Measurements from ENCODE around the gene JSRP1.
A peak's percentile ranks its signal among the peaks of the same experiment; 100 is the strongest.

The JSRP1 gene

GRCh38 chr19:2277138-2277537 is 20.9 kb upstream of the JSRP1 start:
- TF ChIP-seq TEAD4 (IDR thresholded peaks at IDR 0.05), result no peak
- no peak for TF ChIP-seq USF1 (IDR thresholded peaks at IDR 0.05)
- TF ChIP-seq ZBTB7A (IDR thresholded peaks at IDR 0.05; ENCODE audit: low read depth), result no peak
- TF ChIP-seq NFIC (IDR thresholded peaks at IDR 0.05), result no peak

- TF ChIP-seq TAF1 (IDR thresholded peaks at IDR 0.05; ENCODE audit: low read depth) (no peak), YY1 (IDR thresholded peaks at IDR 0.05; ENCODE audit: low read depth) (no peak), TCF12 (IDR thresholded peaks at IDR 0.05; ENCODE audit: low read depth) (no peak), TEAD4 (IDR thresholded peaks at IDR 0.05) (no peak), MAX (IDR thresholded peaks at IDR 0.05) (no peak), EP300 (IDR thresholded peaks at IDR 0.05; ENCODE audit: borderline replicate concordance) (no peak), FOXM1 (IDR thresholded peaks at IDR 0.05; ENCODE audit: borderline replicate concordance, low read depth) (no peak), NFIC (IDR thresholded peaks at IDR 0.05) (no peak), EGR1 (IDR thresholded peaks at IDR 0.05) (no peak), USF1 (IDR thresholded peaks at IDR 0.05) (no peak), REST (IDR thresholded peaks at IDR 0.05; ENCODE audit: low read depth) (no peak), CEBPB (IDR thresholded peaks at IDR 0.05) (no peak)
Observed at GRCh38 chr19:2276429-2276986, 20.3 kb upstream of the JSRP1 start.

- TF ChIP-seq TEAD4 (IDR thresholded peaks at IDR 0.05), result no peak
- TF ChIP-seq RAD21 (IDR thresholded peaks at IDR 0.05; ENCODE audit: low read depth), result no peak
- no peak for TF ChIP-seq USF1 (IDR thresholded peaks at IDR 0.05)
- TF ChIP-seq REST (IDR thresholded peaks at IDR 0.05; ENCODE audit: low read depth), result no peak
- no peak for TF ChIP-seq TCF12 (IDR thresholded peaks at IDR 0.05; ENCODE audit: low read depth)
- TF ChIP-seq EP300 (IDR thresholded peaks at IDR 0.05; ENCODE audit: borderline replicate concordance), result no peak
- TF ChIP-seq EGR1 (IDR thresholded peaks at IDR 0.05), result no peak
- TF ChIP-seq CREB1 (IDR thresholded peaks at IDR 0.05; ENCODE audit: low read depth), result no peak
- no peak for TF ChIP-seq MAX (IDR thresholded peaks at IDR 0.05)
- TF ChIP-seq YY1 (IDR thresholded peaks at IDR 0.05; ENCODE audit: low read depth), result no peak
- no peak for TF ChIP-seq ZBTB7A (IDR thresholded peaks at IDR 0.05; ENCODE audit: low read depth)
Observed at GRCh38 chr19:2275588-2276428, 19.6 kb upstream of the JSRP1 start.

- peak; percentile 54 for TF ChIP-seq TEAD4 (IDR thresholded peaks at IDR 0.05)
- TF ChIP-seq REST (IDR thresholded peaks at IDR 0.05; ENCODE audit: low read depth), result 0 out of 2 replicates have a peak, but pooled peaks have one; percentile 23
- TF ChIP-seq EGR1 (IDR thresholded peaks at IDR 0.05), result no peak
- TF ChIP-seq RAD21 (IDR thresholded peaks at IDR 0.05; ENCODE audit: low read depth), result peak; percentile 73
Observed at GRCh38 chr19:2274931-2275535, 18.8 kb upstream of the JSRP1 start.

All from Ishikawa (cell line).